Islet precursor cell (in vitro differentiated cells): Measurements from ENCODE around the gene TNPO3.
A peak's percentile ranks its signal among the peaks of the same experiment; 100 is the strongest.
"Not testable (repeated sequence)": the region's sequence is repeated elsewhere in the genome, so short reads cannot be mapped to it uniquely, and the experiment has no call there.

Experiments used
- DNase-seq: peaks from one replicate; pipeline ENCODE4 v3.0.0-alpha.2; 2018

The TNPO3 gene

DNA sequence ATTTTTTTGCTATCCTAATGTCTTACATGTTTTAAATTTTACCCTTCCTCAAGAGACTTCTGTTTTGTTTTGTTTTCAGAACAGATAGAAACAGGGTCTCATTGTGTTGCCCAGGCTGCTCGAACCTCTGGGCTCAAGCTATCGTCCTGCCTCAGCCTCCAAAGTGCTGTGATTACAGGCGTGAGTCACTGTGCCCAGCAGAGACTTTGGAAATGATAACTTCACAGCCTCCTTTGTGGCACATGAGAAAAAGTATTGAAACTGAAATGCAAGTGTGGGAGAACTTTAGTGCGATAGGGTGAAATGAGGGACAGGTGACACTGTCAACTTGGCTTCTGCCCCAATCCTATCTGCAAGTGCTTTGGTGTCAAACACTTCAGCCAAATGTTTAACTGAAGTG, 95.6 kb downstream of the TNPO3 start:
- no peak for DNase-seq

GRCh38 chr7:128955981-128956380, 98.9 kb downstream of the TNPO3 start:
- no peak for DNase-seq

- no peak for DNase-seq
Observed at GRCh38 chr7:128954830-128955802, 99.8 kb downstream of the TNPO3 start.

- no peak for DNase-seq
Observed at GRCh38 chr7:128954150-128954549, 100.8 kb downstream of the TNPO3 start.

GRCh38 chr7:128951296-128951695, 103.6 kb downstream of the TNPO3 start:
- no peak for DNase-seq

- DNase-seq: no peak
Observed at GRCh38 chr7:128948976-128949760, 105.7 kb downstream of the TNPO3 start.

DNA sequence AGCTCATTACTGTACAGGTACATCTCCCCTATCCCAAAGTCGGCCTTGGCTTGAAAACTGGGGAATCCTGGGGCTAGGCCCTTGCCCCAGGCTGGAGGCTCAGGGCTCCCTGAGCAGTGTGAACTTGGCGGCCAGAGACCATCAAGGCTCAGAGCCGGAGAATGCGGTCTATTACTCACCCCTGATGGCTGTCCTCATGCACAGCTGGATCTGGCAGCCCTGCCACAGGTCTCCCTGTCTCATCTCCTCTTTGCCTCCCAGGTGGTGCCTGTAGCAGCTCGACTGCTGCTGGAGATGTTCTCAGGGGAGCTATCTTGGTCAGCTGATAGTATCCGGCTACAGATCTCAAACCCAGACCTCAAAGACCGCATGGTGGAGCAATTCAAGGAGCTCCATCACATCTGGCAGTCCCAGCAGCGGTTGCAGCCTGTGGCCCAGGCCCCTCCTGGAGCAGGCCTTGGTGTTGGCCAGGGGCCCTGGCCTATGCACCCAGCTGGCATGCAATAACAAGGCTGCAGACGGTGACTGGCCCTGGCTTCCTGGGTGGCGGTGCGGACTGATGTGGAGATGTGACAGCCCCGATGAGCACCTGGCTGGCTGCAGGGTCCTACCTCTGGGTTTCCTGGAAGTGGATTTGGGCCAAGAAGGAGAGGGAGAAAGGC, 106.5 kb downstream of the TNPO3 start:
- DNase-seq: peak; percentile 55

DNA sequence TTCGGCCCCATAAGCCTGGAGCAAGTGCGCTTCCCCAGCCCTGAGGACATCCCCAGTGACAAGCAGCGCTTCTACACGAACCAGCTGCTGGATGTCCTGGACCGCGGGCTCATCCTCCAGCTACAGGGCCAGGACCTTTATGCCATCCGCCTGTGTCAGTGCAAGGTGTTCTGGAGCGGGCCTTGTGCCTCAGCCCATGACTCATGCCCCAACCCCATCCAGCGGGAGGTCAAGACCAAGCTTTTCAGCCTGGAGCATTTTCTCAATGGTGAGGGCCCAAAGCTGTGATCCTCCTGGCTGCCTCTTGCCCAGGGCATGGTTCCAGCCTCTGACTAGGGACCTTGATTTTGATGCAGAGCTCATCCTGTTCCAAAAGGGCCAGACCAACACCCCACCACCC, 107.1 kb downstream of the TNPO3 start:
- peak; percentile 54 for DNase-seq

DNA sequence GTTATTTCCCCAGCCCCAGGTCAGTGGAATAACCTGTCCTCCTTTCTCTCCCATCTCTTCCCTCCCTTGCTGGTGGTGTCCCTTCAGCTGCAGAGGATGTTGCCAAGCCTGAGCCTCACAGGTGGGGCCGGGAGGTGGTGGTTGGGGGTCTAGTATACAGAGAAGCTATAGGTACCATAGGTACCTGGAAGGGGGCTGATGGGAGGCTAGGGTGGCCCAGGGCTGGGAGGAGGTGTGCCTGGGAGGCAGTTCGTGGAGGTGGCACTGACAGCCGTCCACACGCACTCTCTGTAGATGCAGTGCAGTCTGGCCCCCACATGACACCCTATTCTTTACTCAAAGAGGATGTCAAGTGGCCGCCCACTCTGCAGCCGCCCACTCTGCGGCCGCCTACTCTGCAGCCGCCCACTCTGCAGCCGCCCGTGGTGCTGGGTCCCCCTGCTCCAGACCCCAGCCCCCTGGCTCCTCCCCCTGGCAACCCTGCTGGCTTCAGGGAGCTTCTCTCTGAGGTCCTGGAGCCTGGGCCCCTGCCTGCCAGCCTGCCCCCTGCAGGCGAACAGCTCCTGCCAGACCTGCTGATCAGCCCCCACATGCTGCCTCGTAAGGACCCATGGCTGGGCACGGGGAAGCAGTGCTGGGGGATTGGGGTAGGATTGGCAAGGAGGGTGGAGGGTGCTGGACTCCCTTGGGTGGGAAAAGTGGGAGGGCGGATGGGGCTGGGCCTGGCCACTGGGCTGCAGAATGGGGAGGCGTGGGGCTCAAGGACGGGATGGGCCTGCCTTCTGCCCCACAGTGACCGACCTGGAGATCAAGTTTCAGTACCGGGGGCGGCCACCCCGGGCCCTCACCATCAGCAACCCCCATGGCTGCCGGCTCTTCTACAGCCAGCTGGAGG, 107.7 kb downstream of the TNPO3 start:
- DNase-seq: peak; percentile 56

DNA sequence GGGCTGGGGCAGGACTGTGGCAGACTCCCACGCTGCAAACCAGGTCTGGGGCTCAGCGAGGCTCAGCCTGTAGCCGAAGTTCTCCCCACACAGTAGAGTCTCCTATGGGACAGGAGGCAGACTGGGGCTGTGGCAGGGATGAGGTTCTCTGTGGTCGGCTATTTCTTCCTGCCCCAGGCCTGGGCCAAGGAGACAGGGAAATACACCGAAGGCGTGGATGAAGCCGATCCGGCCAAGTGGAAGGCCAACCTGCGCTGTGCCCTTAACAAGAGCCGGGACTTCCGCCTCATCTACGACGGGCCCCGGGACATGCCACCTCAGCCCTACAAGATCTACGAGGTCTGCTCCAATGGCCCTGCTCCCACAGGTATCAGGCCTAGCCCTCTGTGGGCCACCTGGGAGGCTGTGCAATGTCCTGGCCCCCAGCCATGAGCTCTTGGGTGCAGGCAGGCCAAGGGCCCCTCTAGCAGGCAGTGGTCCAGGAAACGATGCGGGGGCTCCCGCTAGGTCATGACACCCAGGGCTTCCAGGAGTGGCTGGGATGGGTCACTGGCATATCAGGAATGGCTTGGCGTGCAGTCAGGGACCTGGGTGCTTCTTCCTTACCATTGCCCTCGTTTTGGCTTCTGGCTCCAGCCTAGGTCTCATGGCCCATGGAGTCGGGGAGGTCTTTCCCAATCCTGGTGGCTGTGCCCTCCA, 109.1 kb downstream of the TNPO3 start:
- peak; percentile 55 for DNase-seq

DNA sequence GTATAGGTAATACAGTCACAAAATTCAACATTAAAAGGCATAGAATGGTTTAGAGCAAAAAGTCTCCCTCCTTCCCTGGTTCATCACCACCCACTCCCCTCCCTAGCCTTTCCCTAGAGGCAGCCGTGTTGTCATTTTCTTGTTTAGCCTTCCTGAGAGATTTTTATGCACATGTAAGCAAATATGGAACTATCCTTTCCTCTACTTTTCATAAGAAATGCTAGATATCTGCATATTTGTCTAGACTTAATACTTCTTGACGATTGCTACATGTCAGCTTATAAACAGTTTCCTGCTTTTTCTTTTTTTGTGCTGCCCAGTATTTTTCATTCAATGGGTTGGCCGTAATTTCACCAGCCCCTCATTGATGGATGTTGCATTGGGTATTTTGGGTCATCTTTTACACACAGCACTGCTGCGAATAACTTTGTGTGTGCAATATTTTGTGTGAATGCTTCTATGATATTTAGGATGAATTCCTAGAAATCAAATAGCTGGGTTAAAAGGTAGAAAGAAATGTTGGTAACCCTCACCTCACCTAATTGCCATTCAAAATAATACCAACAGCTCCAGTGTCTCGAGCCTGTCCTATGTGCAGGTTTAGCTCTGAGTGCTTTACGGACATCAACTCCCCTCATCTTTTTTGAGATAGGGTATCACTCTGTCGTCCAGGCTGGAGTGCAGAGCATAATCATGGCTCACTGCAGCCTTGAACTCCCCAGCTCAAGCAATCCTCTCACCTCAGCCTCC, 110.2 kb downstream of the TNPO3 start:
- DNase-seq: no peak

DNA sequence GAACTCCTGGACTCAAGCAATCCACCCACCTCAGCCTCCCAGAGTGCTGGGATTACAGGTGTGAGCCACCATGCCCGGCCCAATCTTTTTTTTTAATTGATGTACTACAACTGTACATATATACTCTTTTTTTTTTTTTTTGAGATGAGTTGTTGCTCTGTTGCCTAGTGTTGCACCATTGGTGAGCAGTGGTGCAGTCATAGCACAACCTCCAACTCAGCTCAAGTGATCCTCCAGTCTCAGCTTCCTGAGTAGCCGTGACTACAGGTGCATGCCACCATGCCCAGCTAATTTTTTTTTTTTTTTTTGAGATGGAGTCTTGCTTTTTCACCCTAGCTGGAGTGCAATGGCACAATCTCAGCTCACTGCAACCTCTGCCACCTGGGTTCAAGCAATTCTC, 111.7 kb downstream of the TNPO3 start:
- not testable (repeated sequence) for DNase-seq

DNA sequence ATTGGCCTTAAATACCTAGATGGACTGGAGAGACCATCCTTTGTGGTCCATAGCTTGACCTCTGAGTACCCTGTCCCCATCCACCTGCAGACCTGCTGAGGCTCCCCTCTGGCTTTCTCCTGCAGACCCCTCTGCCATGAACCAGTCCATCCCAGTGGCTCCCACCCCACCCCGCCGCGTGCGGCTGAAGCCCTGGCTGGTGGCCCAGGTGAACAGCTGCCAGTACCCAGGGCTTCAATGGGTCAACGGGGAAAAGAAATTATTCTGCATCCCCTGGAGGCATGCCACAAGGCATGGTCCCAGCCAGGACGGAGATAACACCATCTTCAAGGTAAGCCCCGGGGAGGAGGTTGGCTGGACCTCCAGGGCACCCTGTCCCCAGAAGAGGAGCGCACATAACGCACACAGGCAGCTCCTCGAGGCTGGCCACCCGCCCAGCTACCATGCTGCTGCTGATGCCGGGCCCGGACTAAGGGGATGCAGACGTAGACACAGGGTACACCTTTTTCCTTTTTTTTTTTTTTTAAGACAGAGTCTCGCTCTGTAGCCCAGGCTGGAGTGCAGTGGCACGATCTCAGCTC, 112.9 kb downstream of the TNPO3 start:
- peak; percentile 46 for DNase-seq

- DNase-seq: peak; percentile 29
Observed at GRCh38 chr7:128941323-128941890, 113.5 kb downstream of the TNPO3 start.

DNA sequence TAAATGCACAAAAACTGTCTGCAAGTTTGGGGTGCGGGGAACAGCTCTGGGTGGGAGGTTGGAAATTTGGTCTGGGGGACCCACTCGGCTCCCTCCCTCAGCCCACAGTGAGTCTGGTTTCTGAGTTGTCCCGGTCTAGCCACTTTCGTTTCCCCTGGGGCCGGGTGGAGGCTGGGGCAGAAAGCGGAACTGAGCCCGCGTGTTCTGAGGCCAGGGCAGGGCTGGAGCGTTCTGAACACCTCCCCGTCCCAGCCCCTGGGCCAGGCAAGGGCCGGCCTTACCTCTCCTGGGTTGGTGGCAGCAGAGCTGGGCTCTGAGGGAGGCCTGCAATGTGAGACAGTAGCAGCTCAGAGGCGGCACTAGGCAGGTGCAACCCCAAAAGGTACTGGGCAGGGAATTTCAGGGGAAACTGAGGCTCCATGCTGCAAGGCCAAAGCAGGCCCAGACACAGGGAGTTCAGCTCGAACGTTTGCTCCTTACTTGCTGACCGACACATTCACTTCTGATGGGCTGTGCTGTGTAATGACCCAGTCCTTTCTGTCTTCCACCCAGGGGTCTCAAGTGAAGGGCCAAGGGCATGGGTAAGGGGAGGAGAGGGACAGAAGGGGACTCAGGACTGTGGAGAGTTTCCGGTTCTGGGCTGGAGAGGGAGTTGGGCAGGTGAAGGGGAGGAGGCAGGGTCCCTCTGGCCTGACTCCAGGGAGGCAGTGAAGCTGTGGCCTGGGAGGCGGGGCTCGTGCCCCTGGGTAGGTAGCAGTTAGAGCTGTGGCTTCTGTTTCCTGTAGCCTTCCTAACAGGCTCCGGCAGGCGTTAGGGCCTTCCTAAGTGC, 114.2 kb downstream of the TNPO3 start:
- peak; percentile 55 for DNase-seq

DNA sequence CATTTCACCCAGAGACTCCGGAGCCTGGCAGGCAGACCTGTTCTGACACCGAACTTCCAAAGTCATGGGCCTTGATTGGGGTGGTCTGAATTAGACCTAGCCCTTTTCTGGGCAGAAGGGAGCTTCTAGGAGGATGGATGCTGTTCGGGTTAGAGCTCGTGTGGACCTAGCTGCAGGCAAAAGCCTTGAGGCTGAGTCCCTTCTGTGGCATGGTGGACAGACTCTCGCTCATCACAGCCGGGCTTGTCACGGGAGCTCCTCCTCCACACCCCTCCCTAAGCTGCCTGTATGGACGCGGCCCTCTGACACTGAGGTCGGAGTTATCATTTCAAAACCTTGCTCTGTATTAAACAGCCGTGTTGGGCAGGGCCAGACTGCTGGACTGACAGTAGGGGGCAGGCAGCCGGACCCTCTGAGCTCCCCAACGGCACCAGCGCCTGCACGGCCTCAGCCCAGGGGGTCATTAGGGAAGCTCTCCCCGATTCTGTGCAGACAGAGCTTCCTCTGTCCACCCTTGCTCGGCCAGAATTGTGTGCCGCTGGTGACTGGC, 115.0 kb downstream of the TNPO3 start:
- DNase-seq: peak; percentile 51

GRCh38 chr7:128939075-128939860, 115.6 kb downstream of the TNPO3 start:
- DNase-seq: peak; percentile 51

DNA sequence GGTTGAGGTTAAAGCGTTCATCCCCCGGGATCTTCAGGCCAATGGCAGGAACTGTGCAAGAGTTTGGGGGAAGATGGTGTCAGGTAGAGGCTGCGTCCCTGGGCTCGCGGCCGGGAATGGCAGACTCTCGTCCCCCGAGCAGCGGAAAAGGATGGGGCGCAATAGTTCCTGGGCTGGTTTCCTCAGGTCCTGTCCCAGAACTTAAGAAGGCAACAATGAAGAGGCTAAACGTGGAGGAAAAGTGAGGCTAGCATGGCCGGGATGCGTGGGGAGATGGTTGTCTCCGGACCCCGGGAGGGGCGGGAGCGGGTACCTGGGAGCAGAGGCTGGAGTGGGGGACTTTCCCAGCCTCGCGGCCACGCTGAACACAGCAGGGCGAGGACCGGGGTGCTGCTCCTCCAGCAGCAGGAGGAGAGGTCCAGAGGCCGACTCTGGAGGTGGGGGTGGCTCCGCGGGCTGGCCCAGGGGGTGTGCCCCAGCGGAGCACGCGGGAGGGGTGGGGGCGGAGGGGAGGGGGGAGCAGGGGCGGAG, 116.3 kb downstream of the TNPO3 start:
- DNase-seq: peak; percentile 52
